GM13976 (cell line): ENCODE measurements around the gene RAD51B.

Experiments
- DNase-seq: peaks from one replicate; pipeline ENCODE4 v3.0.0; 2012; ENCODE audit warnings: low spot score
- in situ Hi-C: fragments of 300-500 bp; cut with MboI; formaldehyde crosslinking; loops from one replicate; pipeline ENCODE4 v1.12.0; 2022; ENCODE audit warnings: low sequenced_read_pairs, mixed read lengths, inconsistent platforms; ENCODE audit not compliant: unreplicated experiment
- TF ChIP-seq, protein P1 (sequence below): IDR thresholded peaks from 2 replicates; pipeline ENCODE4 v1.5.1; 2012; ENCODE audit warnings: borderline replicate concordance, mild to moderate bottlenecking; ENCODE audit not compliant: insufficient read depth; ENCODE audit errors: extremely low read depth, missing control alignments, control extremely low read depth

Gene RAD51B

GRCh38 chr14:68407825-68408224, 588.2 kb downstream of the RAD51B start:
- no peak for DNase-seq
- TF ChIP-seq, protein P1, sequence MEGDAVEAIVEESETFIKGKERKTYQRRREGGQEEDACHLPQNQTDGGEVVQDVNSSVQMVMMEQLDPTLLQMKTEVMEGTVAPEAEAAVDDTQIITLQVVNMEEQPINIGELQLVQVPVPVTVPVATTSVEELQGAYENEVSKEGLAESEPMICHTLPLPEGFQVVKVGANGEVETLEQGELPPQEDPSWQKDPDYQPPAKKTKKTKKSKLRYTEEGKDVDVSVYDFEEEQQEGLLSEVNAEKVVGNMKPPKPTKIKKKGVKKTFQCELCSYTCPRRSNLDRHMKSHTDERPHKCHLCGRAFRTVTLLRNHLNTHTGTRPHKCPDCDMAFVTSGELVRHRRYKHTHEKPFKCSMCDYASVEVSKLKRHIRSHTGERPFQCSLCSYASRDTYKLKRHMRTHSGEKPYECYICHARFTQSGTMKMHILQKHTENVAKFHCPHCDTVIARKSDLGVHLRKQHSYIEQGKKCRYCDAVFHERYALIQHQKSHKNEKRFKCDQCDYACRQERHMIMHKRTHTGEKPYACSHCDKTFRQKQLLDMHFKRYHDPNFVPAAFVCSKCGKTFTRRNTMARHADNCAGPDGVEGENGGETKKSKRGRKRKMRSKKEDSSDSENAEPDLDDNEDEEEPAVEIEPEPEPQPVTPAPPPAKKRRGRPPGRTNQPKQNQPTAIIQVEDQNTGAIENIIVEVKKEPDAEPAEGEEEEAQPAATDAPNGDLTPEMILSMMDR: no peak
- in situ Hi-C loops: loop anchor here (10.0 kb wide), 1 partner anchor 387 kb away; the partner anchor contains the start of gene ZFP36L1

DNA sequence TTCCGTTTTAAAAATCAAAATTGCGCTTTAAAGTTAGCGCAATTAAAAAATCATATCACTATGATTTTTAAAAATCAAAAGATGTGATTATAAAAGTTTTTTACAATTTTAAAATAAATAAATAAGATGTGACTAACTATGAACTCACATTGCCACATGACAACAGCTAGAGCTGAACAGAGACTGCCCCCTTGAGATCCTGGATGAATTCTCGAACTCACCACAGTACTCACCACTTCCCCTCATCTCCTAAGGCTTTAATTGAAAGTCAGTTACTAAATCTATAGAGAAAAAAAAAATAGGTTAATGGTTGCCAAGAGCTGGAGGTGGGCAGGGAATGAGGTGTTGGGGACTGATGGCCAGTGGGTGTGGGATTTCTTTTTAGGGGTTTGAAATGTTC, 589.1 kb downstream of the RAD51B start:
- TF ChIP-seq, protein P1: no peak
- no peak for DNase-seq
- in situ Hi-C loops: loop anchor here (10.0 kb wide), 1 partner anchor 386 kb away; the partner anchor contains the start of gene ZFP36L1

DNA sequence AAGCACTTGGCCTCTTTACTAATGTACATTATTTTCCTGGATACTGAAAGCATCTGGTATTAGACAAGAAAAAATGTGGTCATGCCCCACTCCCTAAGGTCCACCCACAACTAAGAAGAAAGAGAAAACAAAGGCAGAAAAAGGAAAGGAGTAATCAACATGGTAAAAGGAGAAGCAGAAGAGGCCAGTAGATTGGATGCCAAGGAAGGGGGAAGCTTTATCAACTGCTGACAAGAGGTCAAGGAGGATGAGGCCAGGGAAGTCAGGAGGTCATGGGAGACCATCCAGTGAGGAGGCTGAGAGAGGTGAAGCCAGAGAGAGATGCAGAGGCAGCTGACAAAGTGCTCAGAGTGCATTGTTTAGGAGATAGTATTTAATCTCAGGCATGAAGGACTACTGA, 589.8 kb downstream of the RAD51B start:
- TF ChIP-seq, protein P1: no peak
- in situ Hi-C loops: loop anchor here (10.0 kb wide), 1 partner anchor 385 kb away; the partner anchor contains the start of gene ZFP36L1
- no peak for DNase-seq

DNA sequence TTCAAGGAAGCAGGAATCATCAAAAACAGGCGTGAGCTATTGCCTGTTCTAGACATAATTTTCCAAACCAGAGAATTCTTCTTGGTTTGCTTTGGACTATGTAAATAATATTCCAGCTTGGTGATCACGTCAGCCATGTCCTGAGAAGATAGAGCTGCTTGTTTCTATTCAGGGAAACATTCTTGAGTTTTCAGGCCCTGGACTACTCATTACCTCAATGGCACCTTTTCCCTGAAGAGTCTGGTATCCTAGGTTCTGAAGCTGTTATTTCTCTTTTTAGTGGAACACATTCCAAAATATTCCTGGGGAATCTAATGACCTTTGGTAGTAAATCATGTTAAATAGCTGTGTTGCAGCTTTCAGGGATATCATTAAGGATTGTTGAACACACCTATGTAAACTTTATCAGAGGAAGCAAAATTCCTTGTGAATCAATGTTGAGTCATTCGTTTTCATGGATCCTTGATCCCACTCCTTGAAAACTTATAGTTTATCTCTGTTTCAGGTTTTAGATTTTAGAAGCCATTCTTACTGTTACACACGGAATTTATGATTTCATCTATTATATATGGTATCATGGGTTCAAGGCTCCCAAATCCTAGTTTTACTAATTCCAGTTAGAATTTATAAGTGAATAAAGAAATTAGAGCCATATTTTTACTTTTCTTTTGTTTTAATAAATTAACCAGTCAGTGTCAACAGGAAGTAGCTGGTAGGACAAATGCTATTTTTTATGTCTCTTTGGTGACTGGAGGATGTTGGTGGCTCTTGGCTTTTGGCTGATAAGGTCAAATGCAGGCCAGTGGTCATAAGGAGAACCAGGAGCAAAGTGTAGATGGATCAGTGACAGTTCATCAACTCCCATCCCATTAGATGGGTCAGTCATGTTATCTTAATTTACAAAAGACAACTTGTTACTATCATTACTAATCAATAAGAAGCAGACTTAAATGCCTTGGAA, 593.2 kb downstream of the RAD51B start:
- in situ Hi-C loops: no loop called here
- TF ChIP-seq, protein P1: no peak
- no peak for DNase-seq

- in situ Hi-C loops: no loop called here
Measured at GRCh38 chr14:68413509-68413908, 593.9 kb downstream of the RAD51B start.

DNA sequence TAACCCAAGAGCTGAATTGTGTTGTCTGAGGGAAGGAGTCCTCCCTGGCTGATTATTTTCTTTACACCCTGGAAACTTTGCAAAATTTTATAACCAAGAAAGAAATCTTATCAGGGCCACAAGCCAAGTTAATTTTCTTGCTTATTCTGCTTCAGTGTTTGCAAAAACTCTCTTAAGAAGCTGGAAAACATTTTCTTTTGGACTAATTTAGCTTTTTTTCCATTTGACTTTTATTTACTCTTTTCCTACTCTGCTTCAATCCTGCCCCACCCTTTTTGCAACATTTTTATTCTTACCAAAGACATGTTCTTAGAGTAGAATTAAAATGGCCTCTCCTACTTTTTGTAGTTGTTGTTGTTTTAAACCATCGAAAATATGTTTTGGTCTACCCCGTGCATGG, 594.5 kb downstream of the RAD51B start:
- TF ChIP-seq, protein P1: no peak
- in situ Hi-C loops: no loop called here
- DNase-seq: no peak

More at GRCh38 chr14:68413509-68413908, 593.9 kb downstream of the RAD51B start:
- no peak for DNase-seq
- TF ChIP-seq, protein P1: no peak
